Naive thymus-derived CD8-positive, alpha-beta T cell (primary cell): ENCODE measurements around the gene MAMDC4. TPM values are rescaled to one million over a fixed set of nuclear protein-coding genes. Genes with fewer than 3 reads are reported as not detected.
"Not testable (repeated sequence)": the region's sequence is repeated elsewhere in the genome, so short reads cannot be mapped to it uniquely, and the experiment has no call there.

ENCODE experiments used
- ATAC-seq, 2 donors: fragments of 150-1000 bp; cut with Tn5 transposase in 1 of 2; sonication (Bioruptor Pico), chemical (Tn5 transposase) in 1 of 2; 1 replicate in 1 of 2; 2 replicates in 1 of 2; pipeline ENCODE4 v1.10.0; 2021; ENCODE audit warnings: mild to moderate bottlenecking in 2 of 2, moderate library complexity in 2 of 2
- POLR2A ChIA-PET: fragments of 350-600 bp; sonication (Branson Sonifier 250); formaldehyde crosslinking; loops from one replicate; lab custom pipeline; 2021; ENCODE audit warnings: antibody characterized with exemption; lab: Charles Lee
- DNase-seq, 10 donors: peaks; one replicate each; pipeline versions ENCODE4 v3.0.0 to v3.0.0-alpha.2; 2020 to 2022
- H3K27ac Mint-ChIP-seq, 10 donors: one replicate each; pipeline ENCODE4 v1.8.0; 2020 to 2022; ENCODE audit warnings: mild to moderate bottlenecking in 10 of 10, mixed read lengths in 10 of 10, moderate library complexity in 4 of 10, inconsistent platforms in 1 of 10
- H3K27me3 Mint-ChIP-seq, 5 donors: one replicate each; pipeline ENCODE4 v1.8.0; 2021 to 2022; ENCODE audit warnings: mixed read lengths in 5 of 5
- H3K36me3 Mint-ChIP-seq, 3 donors: one replicate each; pipeline ENCODE4 v1.8.0; 2020 to 2022; ENCODE audit warnings: mixed read lengths in 3 of 3, mild to moderate bottlenecking in 2 of 3, inconsistent platforms in 1 of 3
- H3K4me1 Mint-ChIP-seq, 4 donors: one replicate each; pipeline ENCODE4 v1.8.0; 2021 to 2022; ENCODE audit warnings: mixed read lengths in 4 of 4
- H3K4me3 Mint-ChIP-seq, 10 donors: one replicate each; pipeline ENCODE4 v1.8.0; 2020 to 2022; ENCODE audit warnings: mild to moderate bottlenecking in 10 of 10, mixed read lengths in 10 of 10, moderate library complexity in 6 of 10, inconsistent platforms in 1 of 10
- H3K9me3 Mint-ChIP-seq, 9 donors: one replicate each; pipeline ENCODE4 v1.8.0; 2020 to 2022; ENCODE audit warnings: mixed read lengths in 9 of 9, mild to moderate bottlenecking in 3 of 9, inconsistent platforms in 1 of 9, moderate library complexity in 1 of 9
- polyA plus RNA-seq, 3 donors: library from polyadenylated mRNA; unstranded; fragments of 300-500 nt; fragmentation: Illumina TruSeq; gene quantifications; one replicate each; pipeline ENCODE4 v1.2.3, GENCODE V29; 2021
- total RNA-seq, 8 experiments: library from RNA in 2 of 8; stranded (reverse) in 2 of 8; gene quantifications; one replicate each; pipeline ENCODE4 v1.2.3 and lab custom pipeline; 2021 to 2026

MAMDC4 gene
- total and polyA plus RNA-seq, 5 experiments from 2014 or later = 0.14 to 7.5 (median 3.3) TPM; not detected in 1

DNA sequence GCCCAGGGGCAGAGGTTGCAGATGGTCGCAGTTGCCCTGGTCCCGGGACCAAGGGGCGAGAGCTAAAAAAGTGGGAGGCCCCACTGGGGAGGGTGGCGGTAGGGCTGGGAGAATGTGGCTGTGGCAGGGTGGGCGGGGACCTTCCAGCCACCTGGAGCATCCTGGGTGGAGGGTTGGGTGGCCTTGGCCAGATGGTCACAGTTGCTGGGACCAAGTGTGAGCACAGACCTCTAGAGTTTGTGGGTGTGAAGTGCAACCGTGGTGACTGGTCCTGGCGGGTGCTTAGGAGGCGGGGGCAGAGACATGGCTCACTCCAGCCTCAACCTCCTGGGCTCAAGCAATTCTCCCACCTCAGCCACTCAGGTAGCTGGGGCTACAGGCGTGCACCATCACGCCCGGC is 28.5 kb downstream of the MAMDC4 start:
- POLR2A ChIA-PET = interaction anchor here (1.1 kb wide), 1 partner anchor 205 kb away, joined by 3 read pairs; no protein-coding TSS in a partner anchor
- DNase-seq (no peak), ATAC-seq (no peak)
- Mint-ChIP-seq H3K36me3 (no peaks in the 10 kb centered on the region), H3K4me3 (peak overlapping the region in 4 of 10 donors; percentile 32 to 52 (median 38)), H3K27ac (no peak overlapping the region), H3K9me3 (no peaks in the 10 kb centered on the region), H3K4me1 (peaks cover 3 to 30% (median 20%) of the 10 kb centered on the region in 4 donors), H3K27me3 (no peaks in the 10 kb centered on the region)

DNA sequence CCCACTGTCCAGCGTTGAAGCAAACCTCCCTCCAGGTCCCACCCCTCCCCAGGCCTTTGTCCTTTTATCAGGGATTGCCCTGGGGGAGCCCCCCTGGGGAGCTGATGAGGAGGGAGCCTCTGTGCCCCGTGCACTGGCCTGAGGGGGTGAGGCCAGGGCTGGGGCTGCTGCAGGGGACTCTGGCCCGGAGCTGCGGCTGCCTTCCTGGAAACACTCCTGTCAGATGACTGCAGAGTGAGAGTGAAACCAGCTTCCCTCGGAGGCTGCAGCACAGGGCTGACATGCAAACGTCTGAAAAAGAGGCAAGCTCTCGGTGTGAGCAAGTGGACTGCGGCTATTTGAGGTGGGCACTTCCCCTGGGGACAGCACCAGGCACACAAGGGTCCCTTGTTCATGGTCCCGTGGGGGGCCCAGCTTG is 29.6 kb downstream of the MAMDC4 start:
- no peaks in the 10 kb centered on the region for H3K36me3 Mint-ChIP-seq
- H3K9me3 Mint-ChIP-seq = no peaks in the 10 kb centered on the region
- peaks cover 3 to 30% (median 20%) of the 10 kb centered on the region in 4 donors for H3K4me1 Mint-ChIP-seq
- ATAC-seq = no peak
- no peaks in the 10 kb centered on the region for H3K27me3 Mint-ChIP-seq
- POLR2A ChIA-PET = interaction anchor here (0.8 to 1.5 kb wide), 11 partner anchors 9 to 204 kb away, joined by 3 to 8 read pairs (median 3); partner anchors contain the start of genes AJM1, CCDC183, EDF1 and RABL6
- H3K4me3 Mint-ChIP-seq = peak overlapping the region; percentile 58 to 84 (median 74)
- H3K27ac Mint-ChIP-seq = peak overlapping the region in 9 of 10 donors; percentile 78 to 95 (median 89)
- DNase-seq = no peak

DNA sequence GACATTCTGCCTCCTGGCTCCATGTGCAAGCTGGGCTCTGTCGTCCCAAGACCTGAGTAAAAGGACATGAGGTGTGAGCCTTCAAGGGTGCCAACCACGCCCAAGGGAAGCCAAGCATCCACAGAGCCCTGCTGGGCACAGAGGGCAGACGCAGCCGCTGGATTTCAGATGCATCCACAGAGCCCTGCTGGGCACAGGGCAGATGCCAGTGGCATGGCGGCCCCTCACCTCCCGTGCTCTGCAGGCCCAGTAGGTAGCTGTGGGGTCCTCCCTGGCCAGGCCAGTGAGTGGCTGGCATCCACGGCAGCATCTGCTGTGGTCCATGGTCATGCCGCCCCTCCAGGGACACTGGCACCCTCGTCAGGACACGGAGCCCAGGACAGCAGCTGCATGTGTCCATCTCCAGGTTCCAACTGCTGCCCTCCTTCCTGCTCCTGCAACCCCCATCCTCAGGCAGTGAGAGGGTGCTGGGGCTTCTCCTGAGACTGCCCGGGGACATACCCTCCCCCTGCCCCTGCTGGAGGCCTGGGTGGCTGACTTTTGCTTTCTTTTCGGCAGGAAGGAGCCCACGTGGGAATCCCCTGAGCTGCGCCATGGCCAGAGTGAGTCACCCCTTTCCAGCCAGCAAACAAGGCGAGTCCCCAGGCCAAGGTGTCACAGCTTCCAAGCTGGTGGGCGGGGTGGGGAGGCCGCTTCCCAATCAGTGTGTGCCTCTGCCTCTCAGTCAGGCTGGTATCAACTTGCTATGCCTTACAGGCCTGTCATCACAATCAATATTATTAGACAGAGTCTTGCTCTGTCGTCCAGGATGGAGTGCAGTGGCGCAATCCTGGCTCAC is 30.2 kb downstream of the MAMDC4 start:
- Mint-ChIP-seq H3K36me3 (no peaks in the 10 kb centered on the region), H3K9me3 (no peaks in the 10 kb centered on the region), H3K4me3 (peak overlapping the region; percentile 58 to 84 (median 74)), H3K27ac (peak overlapping the region; percentile 83 to 95 (median 90)), H3K4me1 (peaks cover 6 to 35% (median 25%) of the 10 kb centered on the region in 4 donors), H3K27me3 (no peaks in the 10 kb centered on the region)
- DNase-seq (peak; percentile 54 to 87 (median 66)), ATAC-seq (peak; percentile 41 to 43)
- POLR2A ChIA-PET = interaction anchor here (0.7 to 1.5 kb wide), 13 partner anchors 10 to 165 kb away, joined by 3 to 8 read pairs (median 3); partner anchors contain the start of genes AJM1, CCDC183, EDF1 and RABL6

DNA sequence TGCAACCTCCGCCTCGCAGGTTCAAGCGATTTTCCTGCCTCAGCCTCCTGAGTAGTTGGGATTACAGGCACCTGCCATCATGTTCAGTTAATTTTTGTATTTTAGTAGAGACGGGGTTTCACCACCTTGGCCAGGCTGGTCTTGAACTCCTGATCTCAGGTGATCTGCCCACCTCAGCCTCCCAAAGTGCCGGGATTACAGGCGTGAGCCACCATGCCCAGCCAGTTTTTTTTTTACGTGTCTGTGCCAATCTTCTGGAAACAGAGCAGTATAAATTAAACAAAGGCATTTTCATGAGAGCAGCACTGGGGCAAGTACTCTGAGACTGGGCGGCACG is 30.8 kb downstream of the MAMDC4 start:
- Mint-ChIP-seq H3K4me3 (peak overlapping the region; percentile 56 to 84 (median 74)), H3K4me1 (peaks cover 6 to 39% (median 28%) of the 10 kb centered on the region in 4 donors), H3K27ac (peak overlapping the region; percentile 83 to 95 (median 90))
- POLR2A ChIA-PET = interaction anchor here (0.9 to 1.2 kb wide), 2 partner anchors 13 to 33 kb away, joined by 3 read pairs; no protein-coding TSS in a partner anchor
- not testable (repeated sequence) for H3K36me3 Mint-ChIP-seq, H3K9me3 Mint-ChIP-seq, DNase-seq, ATAC-seq, H3K27me3 Mint-ChIP-seq

DNA sequence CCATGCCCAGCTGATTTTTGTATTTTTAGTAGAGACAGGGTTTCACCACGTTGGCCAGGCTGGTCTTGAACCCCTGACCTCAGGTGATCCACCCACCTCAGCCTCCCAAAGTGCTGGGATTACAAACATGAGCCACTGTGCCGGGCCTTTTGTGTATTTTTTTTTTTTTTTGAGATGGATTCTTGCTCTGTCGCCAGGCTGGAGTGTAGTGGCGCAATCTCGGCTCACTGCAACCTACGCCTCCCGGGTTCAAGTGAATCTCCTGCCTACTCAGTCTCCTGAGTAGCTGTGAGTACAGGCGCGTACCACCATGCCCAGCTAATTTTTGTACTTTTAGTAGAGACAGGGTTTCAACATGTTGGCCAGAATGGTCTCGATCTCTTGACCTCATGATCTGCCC is 31.5 kb downstream of the MAMDC4 start:
- POLR2A ChIA-PET = interaction anchor here (0.8 to 1.2 kb wide), 4 partner anchors 16 to 61 kb away, joined by 3 to 4 read pairs (median 3); partner anchors contain the start of gene FBXW5
- not testable (repeated sequence) for H3K27me3 Mint-ChIP-seq, H3K36me3 Mint-ChIP-seq, DNase-seq, ATAC-seq, H3K9me3 Mint-ChIP-seq
- Mint-ChIP-seq H3K4me3 (peak overlapping the region in 4 of 10 donors; percentile 38 to 77 (median 56)), H3K4me1 (peaks cover 6 to 46% (median 31%) of the 10 kb centered on the region in 4 donors), H3K27ac (peak overlapping the region in 3 of 10 donors; percentile 88 to 92 (median 89))

DNA sequence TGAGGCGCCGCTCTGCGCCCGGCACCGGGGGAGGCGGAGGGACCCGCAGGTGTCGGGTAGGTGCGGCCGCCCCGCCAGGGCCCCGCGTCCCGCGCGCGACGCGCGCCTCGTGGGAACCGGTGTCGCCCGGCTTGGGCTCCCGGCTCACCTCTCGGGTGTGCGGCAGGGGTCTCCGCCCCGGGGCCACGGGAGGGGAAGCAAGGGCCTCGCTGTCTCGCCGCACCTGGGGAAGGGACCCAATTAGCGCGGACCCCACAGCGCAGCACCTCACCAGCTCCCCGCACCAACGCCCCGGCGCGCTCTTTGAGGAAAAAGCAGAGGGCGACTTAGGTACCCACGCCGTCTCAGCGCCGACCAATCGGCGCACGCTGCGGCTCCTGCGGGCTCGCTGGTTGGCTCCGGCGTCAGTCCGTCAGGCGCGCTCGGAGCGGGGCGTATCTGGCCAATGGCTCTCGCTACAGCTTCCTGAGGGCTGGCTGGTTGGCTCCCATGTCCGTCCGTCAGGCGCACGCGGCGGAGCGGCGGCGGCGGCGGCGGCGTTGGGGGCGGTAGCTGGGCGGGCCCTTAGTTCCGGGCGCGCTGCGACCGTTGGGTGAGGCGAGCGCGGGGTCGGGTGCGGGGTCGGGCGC is 33.9 kb downstream of the MAMDC4 start, which contains the start of gene TRAF2:
Gene TRAF2, plus strand, starts transcription at position 567 of the 629 bp plus-strand sequence. CDS start 12,225 bp downstream, outside the sequence.
- Mint-ChIP-seq H3K27me3 (no peaks in the 10 kb centered on the region), H3K4me1 (peaks cover 6 to 53% (median 36%) of the 10 kb centered on the region in 4 donors), H3K4me3 (peak within 1 kb of the TSS; percentile 75 to 92 (median 86)), H3K9me3 (no peaks in the 10 kb centered on the region), H3K27ac (peak within 1 kb of the TSS; percentile 66 to 92 (median 86)), H3K36me3 (peaks cover 0 to 6% (median 0%) of the 10 kb centered on the region in 3 donors)
- POLR2A ChIA-PET = interaction anchor here (0.6 to 2.8 kb wide), 16 partner anchors 10 to 298 kb away, joined by 3 to 14 read pairs (median 5); partner anchors contain the start of genes AJM1, CLIC3, FBXW5 and PAXX
- DNase-seq = peak; percentile 92 to 98 (median 96)
- peak; percentile 94 to 96 for ATAC-seq

DNA sequence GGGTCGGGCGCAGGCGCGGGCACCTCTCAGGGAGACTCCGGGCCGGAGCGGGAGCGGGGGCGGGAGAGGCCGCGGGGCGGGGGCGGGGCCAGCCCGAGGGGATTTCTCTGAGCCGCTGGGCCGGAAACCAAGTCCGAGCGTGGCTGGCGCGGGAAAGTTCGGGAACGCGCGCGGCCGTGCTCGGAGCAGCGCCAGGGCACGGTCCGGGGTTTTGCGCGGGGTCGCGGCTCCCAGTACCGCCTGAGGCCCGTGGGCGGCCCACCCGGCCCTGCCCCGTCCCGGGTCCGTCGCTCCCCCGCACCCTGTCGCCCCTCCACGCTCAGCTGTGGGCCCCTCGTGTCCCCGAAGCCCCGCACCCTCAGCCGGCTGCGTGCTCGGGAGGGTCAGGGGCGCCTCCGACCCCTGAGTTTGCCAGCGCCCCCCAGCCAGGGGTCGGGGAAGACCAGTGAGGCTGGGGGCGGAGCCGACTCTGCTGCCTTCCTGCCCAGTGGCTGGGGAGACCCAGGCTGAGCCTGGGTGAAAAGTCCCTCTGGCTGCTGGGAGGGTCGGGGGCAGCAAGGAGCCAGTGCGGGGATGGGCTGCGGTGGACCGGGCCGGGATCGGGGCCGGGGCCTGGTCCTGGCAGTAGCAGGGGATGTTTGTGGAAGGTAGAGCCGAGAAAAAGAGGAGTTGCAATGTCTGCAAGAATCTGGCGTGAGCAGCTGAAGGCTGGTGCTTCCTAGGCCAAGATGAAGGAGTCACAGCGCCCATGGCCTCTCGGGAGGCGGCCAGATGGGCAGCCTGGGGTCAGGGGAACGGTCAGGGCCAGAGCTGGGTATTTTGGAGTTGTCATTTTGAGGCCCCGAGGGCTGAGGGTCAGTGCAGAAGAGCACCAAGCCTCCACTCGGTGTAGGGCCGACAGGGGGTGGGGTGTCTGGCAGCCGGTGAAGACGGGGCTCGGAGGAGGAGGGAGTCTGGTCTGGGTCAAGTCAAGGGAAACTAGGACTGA is 34.8 kb downstream of the MAMDC4 start:
- Mint-ChIP-seq H3K36me3 (peaks cover 0 to 6% (median 0%) of the 10 kb centered on the region in 3 donors), H3K27ac (peak overlapping the region; percentile 66 to 92 (median 86)), H3K4me1 (peaks cover 5 to 49% (median 31%) of the 10 kb centered on the region in 4 donors), H3K9me3 (no peaks in the 10 kb centered on the region), H3K27me3 (no peaks in the 10 kb centered on the region), H3K4me3 (peak overlapping the region; percentile 75 to 92 (median 86))
- POLR2A ChIA-PET = interaction anchor here (0.6 to 2.8 kb wide), 13 partner anchors 10 to 253 kb away, joined by 3 to 14 read pairs (median 6); partner anchors contain the start of genes AJM1, FBXW5, PAXX and RABL6
- ATAC-seq (peak; percentile 41 to 54), DNase-seq (peak in 4 of 10 donors; percentile 26 to 75 (median 33))

DNA sequence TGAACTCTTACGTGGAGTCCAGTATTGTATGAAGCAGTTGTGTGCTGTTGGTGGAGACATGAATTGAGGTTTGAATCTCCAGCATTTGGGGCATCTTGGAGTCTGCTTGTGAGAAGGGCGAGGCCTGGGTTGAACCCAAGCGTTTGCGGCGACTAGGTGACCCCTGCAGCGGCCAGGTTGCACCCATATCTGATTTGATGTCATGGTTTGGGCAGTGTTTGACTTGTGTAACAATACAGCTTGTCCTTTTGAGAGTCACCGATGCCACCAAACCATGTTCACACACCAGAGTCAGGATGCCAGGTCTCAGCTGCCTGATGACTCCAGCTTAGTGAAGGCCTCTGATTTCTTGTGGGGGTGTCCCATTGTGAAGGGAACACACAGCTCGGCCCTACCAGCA is 36.3 kb downstream of the MAMDC4 start:
- Mint-ChIP-seq H3K27ac (peak overlapping the region in 1 of 10 donors; percentile 57), H3K27me3 (no peaks in the 10 kb centered on the region), H3K36me3 (peaks cover 0 to 8% (median 0%) of the 10 kb centered on the region in 3 donors), H3K4me1 (peaks cover 3 to 45% (median 24%) of the 10 kb centered on the region in 4 donors), H3K4me3 (peak overlapping the region in 1 of 10 donors; percentile 41), H3K9me3 (no peaks in the 10 kb centered on the region)
- ATAC-seq (no peak), DNase-seq (no peak)
- POLR2A ChIA-PET = interaction anchor here (0.6 to 2.8 kb wide), 3 partner anchors 55 to 72 kb away, joined by 3 to 14 read pairs (median 5); partner anchors contain the start of gene FBXW5

DNA sequence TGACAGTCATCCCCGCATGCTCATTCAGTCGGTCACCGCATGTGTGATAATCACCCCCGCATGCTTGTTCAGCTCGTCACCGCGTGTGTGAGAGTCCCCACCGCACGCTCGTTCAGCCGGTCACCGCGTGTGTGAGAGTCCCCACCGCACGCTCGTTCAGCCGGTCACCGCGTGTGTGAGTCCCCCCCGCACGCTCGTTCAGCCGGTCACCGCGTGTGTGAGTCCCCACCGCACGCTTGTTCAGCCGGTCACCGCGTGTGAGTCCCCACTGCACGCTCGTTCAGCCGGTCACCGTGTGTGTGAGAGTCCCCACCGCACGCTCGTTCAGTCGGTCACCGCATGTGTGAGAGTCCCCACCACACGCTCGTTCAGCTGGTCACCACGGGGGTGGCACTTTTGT is 37.7 kb downstream of the MAMDC4 start:
- DNase-seq (no peak), ATAC-seq (no peak)
- H3K9me3 Mint-ChIP-seq = no peaks in the 10 kb centered on the region
- H3K27ac Mint-ChIP-seq = no peak overlapping the region
- peaks cover 11 to 57% (median 30%) of the 10 kb centered on the region in 4 donors for H3K4me1 Mint-ChIP-seq
- H3K4me3 Mint-ChIP-seq = no peak overlapping the region
- no peaks in the 10 kb centered on the region for H3K27me3 Mint-ChIP-seq
- POLR2A ChIA-PET = no interaction called here
- H3K36me3 Mint-ChIP-seq = peaks cover 0 to 13% (median 0%) of the 10 kb centered on the region in 3 donors

DNA sequence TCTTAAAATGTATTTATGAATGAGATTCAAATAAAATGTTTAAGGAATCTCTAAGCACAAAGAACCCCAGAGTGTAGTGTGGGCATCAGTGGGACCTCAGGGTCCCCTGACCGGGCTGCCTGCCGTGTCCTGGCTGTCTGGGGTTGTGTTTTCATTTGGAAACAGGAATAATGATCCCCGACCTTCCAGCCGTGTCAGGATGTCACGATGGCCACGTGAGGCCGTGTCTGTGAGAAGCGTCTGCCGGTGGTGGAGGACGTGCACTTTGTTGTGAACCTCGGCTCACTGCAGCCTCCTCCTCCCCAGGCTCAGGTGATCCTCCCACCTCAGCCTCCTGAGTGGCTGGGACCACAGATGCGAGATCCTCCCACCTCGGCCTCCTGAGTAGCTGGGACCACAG is 38.5 kb downstream of the MAMDC4 start:
- H3K27ac Mint-ChIP-seq = no peak overlapping the region
- DNase-seq (no peak), ATAC-seq (no peak)
- peaks cover 11 to 56% (median 29%) of the 10 kb centered on the region in 4 donors for H3K4me1 Mint-ChIP-seq
- no peaks in the 10 kb centered on the region for H3K9me3 Mint-ChIP-seq
- H3K27me3 Mint-ChIP-seq = no peaks in the 10 kb centered on the region
- POLR2A ChIA-PET = no interaction called here
- H3K4me3 Mint-ChIP-seq = no peak overlapping the region
- H3K36me3 Mint-ChIP-seq = peaks cover 0 to 16% (median 0%) of the 10 kb centered on the region in 3 donors

DNA sequence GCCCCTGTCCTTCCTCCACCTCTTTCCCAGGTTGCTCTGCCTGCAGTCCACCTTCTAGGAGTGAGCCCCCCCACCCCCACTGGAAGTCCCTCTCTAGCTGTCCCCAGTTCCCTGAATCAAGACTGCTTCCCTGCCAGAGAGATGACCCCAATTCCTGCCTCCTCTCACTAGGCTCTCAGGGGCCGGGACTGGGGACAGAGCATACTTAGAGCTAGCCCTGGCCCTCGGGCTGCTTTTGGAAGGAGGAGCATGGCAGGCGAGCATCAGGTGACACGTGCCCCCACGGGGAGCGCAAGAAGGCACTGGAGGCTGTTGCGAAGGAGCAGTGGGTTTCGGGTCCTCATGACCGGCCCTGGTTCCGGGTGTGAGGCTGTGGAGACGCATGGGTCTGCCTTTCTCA is 43.9 kb downstream of the MAMDC4 start:
- H3K36me3 Mint-ChIP-seq = peaks cover 0 to 39% (median 7%) of the 10 kb centered on the region in 3 donors

More for the DNA sequence above, 43.9 kb downstream of the MAMDC4 start:
- H3K9me3 Mint-ChIP-seq = no peaks in the 10 kb centered on the region
- ATAC-seq (no peak), DNase-seq (no peak)
- POLR2A ChIA-PET = no interaction called here
- H3K27me3 Mint-ChIP-seq = no peaks in the 10 kb centered on the region
- peaks cover 15 to 42% (median 24%) of the 10 kb centered on the region in 4 donors for H3K4me1 Mint-ChIP-seq
- no peak overlapping the region for H3K4me3 Mint-ChIP-seq
- H3K27ac Mint-ChIP-seq = no peak overlapping the region
